Epithelial cell of prostate (primary cell): ENCODE results near the gene GRIFIN.

Experiments used
- DNase-seq: peaks from one replicate; pipeline ENCODE4 v3.0.0-alpha.2; 2011; ENCODE audit warnings: low read depth, low spot score
- H3K27ac ChIP-seq: fragments of 450-650 bp; 2 replicates; pipeline ENCODE4 v1.5.1; 2017; ENCODE audit warnings: mild to moderate bottlenecking

Gene GRIFIN

DNA sequence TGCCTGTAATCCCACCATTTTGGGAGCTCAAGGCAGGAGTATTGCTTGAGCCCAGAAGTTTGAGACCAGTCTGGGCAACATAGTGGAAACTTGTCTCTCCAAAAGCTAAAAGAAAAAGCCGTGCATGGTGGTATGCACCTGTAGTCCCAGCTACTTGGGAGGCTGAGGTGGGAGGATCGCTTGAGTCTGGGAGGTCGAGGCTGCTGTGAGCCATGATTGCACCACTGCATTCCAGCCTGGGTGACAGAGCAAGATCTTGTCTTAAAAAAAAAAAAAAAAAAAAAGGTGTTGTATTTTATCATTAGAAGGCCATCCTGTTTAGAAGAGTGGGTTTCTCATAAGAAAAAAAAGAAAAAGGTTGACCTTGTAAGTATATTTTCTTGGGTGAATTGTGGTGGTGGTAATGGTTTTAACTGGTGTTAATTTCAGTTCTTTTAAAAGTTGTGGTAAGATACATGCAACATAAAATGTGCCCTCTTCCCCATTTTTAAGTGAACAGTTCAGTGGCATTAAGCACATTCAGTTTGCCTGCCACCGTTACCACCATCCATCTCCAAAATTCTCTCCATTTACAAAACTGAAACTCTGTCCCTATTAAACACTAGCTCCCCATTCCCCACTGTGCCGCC is 34.7 kb downstream of the GRIFIN start:
- H3K27ac ChIP-seq, result no peak overlapping the region

GRCh38 chr7:2440608-2441245 is 35.5 kb downstream of the GRIFIN start:
- H3K27ac ChIP-seq, result no peak overlapping the region
- DNase-seq, result peak; percentile 34

More for the DNA sequence above, 34.7 kb downstream of the GRIFIN start:
- no peak for DNase-seq

GRCh38 chr7:2438775-2439174 is 37.4 kb downstream of the GRIFIN start:
- no peak for DNase-seq
- no peak overlapping the region for H3K27ac ChIP-seq

DNA sequence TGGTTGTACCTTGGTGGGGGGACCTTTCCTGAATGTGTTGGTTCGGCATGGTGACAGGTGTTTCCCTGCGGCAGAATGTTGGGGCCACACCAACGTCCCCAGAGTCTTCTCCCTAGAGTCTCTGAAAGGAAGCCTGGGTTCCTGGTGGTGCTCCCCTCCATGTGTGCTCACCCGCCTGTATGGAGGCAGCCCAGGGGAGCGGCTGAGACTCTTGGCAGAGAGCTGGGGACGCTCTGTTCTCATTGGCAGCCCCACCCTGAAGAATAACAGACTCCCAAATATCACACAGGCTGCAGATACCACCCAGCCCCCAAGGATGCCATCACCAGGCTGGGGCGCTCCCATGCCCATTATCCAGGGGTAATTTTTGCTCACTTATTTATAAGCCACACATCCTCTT is 38.0 kb downstream of the GRIFIN start:
- no peak for DNase-seq
- no peak overlapping the region for H3K27ac ChIP-seq

GRCh38 chr7:2437537-2438148 is 38.6 kb downstream of the GRIFIN start:
- no peak for DNase-seq
- no peak overlapping the region for H3K27ac ChIP-seq

- no peak for DNase-seq
These were observed 39.1 kb downstream of the GRIFIN start for GRCh38 chr7:2437136-2437535.

GRCh38 chr7:2436341-2437104 is 39.7 kb downstream of the GRIFIN start:
- no peak for DNase-seq

More at GRCh38 chr7:2437136-2437535, 39.1 kb downstream of the GRIFIN start:
- H3K27ac ChIP-seq, result no peak overlapping the region

GRCh38 chr7:2435146-2435545 is 41.1 kb downstream of the GRIFIN start:
- DNase-seq, result no peak
- no peak overlapping the region for H3K27ac ChIP-seq

More at GRCh38 chr7:2436341-2437104, 39.7 kb downstream of the GRIFIN start:
- no peak overlapping the region for H3K27ac ChIP-seq

DNA sequence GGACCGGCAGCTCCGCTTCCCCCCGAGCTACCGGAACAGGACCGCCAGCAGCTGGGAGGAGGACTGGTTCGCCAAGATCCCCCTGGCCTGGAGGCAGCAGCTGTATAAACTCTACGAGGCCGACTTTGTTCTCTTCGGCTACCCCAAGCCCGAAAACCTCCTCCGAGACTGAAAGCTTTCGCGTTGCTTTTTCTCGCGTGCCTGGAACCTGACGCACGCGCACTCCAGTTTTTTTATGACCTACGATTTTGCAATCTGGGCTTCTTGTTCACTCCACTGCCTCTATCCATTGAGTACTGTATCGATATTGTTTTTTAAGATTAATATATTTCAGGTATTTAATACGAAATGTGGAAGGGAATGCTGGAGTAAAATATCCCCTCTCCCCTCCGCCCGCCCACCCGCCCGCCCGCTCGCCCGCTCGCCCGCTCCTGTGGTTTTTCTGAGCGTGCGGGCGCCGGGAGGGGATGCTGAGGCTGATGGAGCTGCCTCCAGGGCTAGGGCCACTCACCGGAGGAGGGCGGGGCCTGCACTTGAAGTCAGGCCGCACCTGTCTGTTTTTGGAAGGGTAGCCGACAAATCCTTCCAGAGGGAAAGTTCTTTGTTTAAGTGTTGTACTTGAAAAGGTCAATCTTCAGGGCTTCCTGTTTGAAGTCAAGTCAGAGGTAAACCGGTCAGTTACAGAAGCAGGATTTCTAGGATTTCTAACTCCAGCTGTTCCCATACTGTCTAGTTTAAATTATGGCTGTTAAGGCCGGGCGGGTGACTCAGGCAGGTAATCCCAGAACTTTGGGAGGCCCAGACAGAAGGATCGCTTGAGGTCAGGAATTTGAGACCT is 42.3 kb downstream of the GRIFIN start:
- no peak for DNase-seq
- H3K27ac ChIP-seq, result no peak overlapping the region

DNA sequence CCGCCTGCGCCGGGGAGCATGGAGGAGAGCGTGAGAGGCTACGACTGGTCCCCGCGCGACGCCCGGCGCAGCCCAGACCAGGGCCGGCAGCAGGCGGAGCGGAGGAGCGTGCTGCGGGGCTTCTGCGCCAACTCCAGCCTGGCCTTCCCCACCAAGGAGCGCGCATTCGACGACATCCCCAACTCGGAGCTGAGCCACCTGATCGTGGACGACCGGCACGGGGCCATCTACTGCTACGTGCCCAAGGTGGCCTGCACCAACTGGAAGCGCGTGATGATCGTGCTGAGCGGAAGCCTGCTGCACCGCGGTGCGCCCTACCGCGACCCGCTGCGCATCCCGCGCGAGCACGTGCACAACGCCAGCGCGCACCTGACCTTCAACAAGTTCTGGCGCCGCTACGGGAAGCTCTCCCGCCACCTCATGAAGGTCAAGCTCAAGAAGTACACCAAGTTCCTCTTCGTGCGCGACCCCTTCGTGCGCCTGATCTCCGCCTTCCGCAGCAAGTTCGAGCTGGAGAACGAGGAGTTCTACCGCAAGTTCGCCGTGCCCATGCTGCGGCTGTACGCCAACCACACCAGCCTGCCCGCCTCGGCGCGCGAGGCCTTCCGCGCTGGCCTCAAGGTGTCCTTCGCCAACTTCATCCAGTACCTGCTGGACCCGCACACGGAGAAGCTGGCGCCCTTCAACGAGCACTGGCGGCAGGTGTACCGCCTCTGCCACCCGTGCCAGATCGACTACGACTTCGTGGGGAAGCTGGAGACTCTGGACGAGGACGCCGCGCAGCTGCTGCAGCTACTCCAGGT is 43.1 kb downstream of the GRIFIN start:
- DNase-seq, result no peak
- H3K27ac ChIP-seq, result no peak overlapping the region

- no peak overlapping the region for H3K27ac ChIP-seq
- no peak for DNase-seq
These were observed 44.8 kb downstream of the GRIFIN start for GRCh38 chr7:2431260-2431867.

DNA sequence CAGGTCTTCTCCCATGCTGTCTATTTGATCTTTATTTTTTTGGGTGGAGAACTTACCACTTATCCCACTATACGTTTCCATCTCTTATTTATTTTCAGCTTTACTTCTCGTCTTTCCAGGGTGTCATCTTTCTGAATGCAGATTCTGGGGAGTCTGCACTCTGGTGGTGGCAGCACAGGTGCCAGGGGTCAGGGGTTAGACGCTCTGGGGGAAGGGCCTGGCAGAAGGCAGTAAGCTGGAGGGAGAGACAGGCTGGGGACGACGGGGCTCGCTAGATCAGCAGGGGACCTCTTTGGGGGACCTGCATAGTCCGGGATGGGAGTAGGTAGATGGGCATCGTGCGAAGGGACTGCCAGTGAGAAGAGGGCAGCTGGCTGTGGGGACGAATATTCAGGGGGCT is 50.4 kb downstream of the GRIFIN start:
- H3K27ac ChIP-seq, result no peak overlapping the region
- DNase-seq, result no peak
